ENCODE data around the gene USP34. TPM values are rescaled to one million over a fixed set of nuclear protein-coding genes. Genes with fewer than 3 reads are reported as not detected.

The USP34 gene
- total RNA-seq, 4 donors from 2014 or later, result 120 to 210 (median 157) TPM

DNA sequence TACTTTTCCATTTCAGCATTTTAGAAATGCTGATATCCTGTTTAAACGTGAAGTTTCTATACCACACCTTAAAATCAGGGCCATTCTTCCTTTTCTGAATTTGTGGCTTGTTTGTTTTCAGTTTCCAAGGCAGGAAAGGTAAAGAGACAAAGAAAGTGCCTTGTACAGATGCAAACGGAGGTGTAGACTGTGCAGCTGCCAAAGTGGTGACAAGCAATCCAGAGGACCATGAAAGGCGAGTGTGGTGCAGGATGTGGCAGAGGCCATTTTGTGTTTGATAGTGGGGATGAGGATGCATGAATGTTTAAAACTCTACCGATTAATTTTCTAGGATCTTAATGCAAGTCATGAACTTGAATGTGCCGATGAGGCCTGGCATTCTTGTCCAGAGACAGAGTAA lies 308.2 kb downstream of the USP34 start:
- H3K27ac ChIP-seq, result no peak overlapping the region
- ATAC-seq, result no peak
- no peaks in the 10 kb centered on the region for H3K9me3 ChIP-seq
- WGBS, 2 donors (ENCODE audit: low coverage in 1 of 2), result 74 to 82% methylated on average over 4 to 5 of the region's 5 CpGs
- H3K27me3 ChIP-seq, result no peaks in the 10 kb centered on the region
- H3K4me1 ChIP-seq, result no peaks in the 10 kb centered on the region
- TF ChIP-seq POLR2AphosphoS5 (IDR thresholded peaks at IDR 0.05), result no peak
- TF ChIP-seq POLR2A (IDR thresholded peaks at IDR 0.05), result no peak
- TF ChIP-seq, protein P1, sequence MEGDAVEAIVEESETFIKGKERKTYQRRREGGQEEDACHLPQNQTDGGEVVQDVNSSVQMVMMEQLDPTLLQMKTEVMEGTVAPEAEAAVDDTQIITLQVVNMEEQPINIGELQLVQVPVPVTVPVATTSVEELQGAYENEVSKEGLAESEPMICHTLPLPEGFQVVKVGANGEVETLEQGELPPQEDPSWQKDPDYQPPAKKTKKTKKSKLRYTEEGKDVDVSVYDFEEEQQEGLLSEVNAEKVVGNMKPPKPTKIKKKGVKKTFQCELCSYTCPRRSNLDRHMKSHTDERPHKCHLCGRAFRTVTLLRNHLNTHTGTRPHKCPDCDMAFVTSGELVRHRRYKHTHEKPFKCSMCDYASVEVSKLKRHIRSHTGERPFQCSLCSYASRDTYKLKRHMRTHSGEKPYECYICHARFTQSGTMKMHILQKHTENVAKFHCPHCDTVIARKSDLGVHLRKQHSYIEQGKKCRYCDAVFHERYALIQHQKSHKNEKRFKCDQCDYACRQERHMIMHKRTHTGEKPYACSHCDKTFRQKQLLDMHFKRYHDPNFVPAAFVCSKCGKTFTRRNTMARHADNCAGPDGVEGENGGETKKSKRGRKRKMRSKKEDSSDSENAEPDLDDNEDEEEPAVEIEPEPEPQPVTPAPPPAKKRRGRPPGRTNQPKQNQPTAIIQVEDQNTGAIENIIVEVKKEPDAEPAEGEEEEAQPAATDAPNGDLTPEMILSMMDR (IDR thresholded peaks at IDR 0.05), result no peak
- TF ChIP-seq EP300 (IDR thresholded peaks at IDR 0.05), result no peak
- peaks cover 0 to 86% of the 10 kb centered on the region in 2 donors for H3K36me3 ChIP-seq
- no peak overlapping the region for H3K4me3 ChIP-seq

- TF ChIP-seq EP300 (IDR thresholded peaks at IDR 0.05) (no peak), POLR2AphosphoS5 (IDR thresholded peaks at IDR 0.05) (no peak), POLR2A (IDR thresholded peaks at IDR 0.05) (no peak)
- TF ChIP-seq, protein P1 (IDR thresholded peaks at IDR 0.05), result no peak
- H3K36me3 ChIP-seq, result peaks cover 0 to 86% of the 10 kb centered on the region in 2 donors
- H3K27me3 ChIP-seq, result no peaks in the 10 kb centered on the region
- no peaks in the 10 kb centered on the region for H3K4me1 ChIP-seq
- no peak within 1 kb of the TSS for H3K27ac ChIP-seq
- no peak for ATAC-seq
- H3K4me3 ChIP-seq, result no peak within 1 kb of the TSS
- no peaks in the 10 kb centered on the region for H3K9me3 ChIP-seq
- 97% methylated on average over 3 of the region's 5 CpGs; no CpG with 5 or more reads in 1 of the 2 donors for WGBS, 2 donors (ENCODE audit: low coverage in 1 of 2)
Observed at GRCh38 chr2:61161888-61162287, 309.0 kb downstream of the USP34 start, which contains the start of gene C2orf74. TSS of gene C2orf74 (plus strand) at chr2:61162188. CDS start at chr2:61162515, 327 bp downstream.

DNA sequence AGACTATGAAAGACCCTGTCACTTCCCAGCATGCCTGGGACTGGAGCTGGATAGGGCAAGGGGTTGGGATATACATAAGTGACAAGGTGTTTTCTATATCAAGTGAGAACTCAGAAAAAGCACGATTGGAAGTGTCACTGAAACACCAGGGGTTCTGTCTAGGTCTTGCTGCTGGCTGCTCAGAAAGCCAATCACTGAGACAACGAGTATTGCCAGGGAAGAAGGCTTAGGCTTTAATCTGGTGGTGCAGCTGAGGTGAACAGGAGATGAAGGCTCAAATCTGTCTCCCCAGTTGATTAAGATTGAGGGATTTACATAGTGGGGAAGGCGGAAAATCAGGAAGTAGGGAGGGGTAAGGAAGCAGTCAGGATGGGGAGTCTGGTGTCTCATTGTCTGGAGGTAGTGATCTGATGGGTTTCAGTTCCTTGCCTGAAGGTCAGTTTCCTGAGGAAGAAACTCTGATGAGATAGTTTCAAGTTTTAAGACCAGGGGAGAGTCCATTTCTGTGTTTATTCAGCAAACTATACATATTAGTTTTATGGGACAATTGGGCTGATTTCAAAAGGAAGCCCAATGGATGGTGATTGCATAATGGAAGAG lies 312.4 kb downstream of the USP34 start:
- no peaks in the 10 kb centered on the region for H3K9me3 ChIP-seq
- H3K27me3 ChIP-seq, result no peaks in the 10 kb centered on the region
- H3K4me1 ChIP-seq, result no peaks in the 10 kb centered on the region
- H3K36me3 ChIP-seq, result peaks cover 0 to 52% of the 10 kb centered on the region in 2 donors
- no peak for ATAC-seq
- H3K27ac ChIP-seq, result no peak overlapping the region
- TF ChIP-seq, protein P1 (IDR thresholded peaks at IDR 0.05), result no peak
- TF ChIP-seq POLR2AphosphoS5 (IDR thresholded peaks at IDR 0.05), result no peak
- TF ChIP-seq EP300 (IDR thresholded peaks at IDR 0.05), result no peak
- TF ChIP-seq POLR2A (IDR thresholded peaks at IDR 0.05), result no peak
- 63 to 74% methylated on average over 2 to 3 of the region's 3 CpGs for WGBS, 2 donors (ENCODE audit: low coverage in 1 of 2)
- H3K4me3 ChIP-seq, result no peak overlapping the region

- Histone ChIP-seq H3K27me3 (no peaks in the 10 kb centered on the region), H3K36me3 (peaks cover 0 to 42% of the 10 kb centered on the region in 2 donors), H3K9me3 (no peaks in the 10 kb centered on the region), H3K4me3 (no peak overlapping the region), H3K4me1 (no peaks in the 10 kb centered on the region), H3K27ac (no peak overlapping the region)
- no peak for TF ChIP-seq POLR2AphosphoS5 (IDR thresholded peaks at IDR 0.05)
- TF ChIP-seq EP300 (IDR thresholded peaks at IDR 0.05), result no peak
- TF ChIP-seq, protein P1 (IDR thresholded peaks at IDR 0.05), result no peak
- TF ChIP-seq POLR2A (IDR thresholded peaks at IDR 0.05), result no peak
- no peak for ATAC-seq
- 90% methylated on average over 1 of the region's 5 CpGs; no CpG with 5 or more reads in 1 of the 2 donors for WGBS, 2 donors (ENCODE audit: low coverage in 1 of 2)
Observed at GRCh38 chr2:61157371-61158003, 313.4 kb downstream of the USP34 start.

- no peak overlapping the region for H3K27ac ChIP-seq
- WGBS, 2 donors (ENCODE audit: low coverage in 1 of 2), result 100% methylated on average over 1 of the region's 1 CpG; no CpG with 5 or more reads in 1 of the 2 donors
- no peaks in the 10 kb centered on the region for H3K4me1 ChIP-seq
- H3K9me3 ChIP-seq, result no peaks in the 10 kb centered on the region
- H3K27me3 ChIP-seq, result no peaks in the 10 kb centered on the region
- TF ChIP-seq EP300 (IDR thresholded peaks at IDR 0.05) (no peak), POLR2A (IDR thresholded peaks at IDR 0.05) (no peak), POLR2AphosphoS5 (IDR thresholded peaks at IDR 0.05) (no peak)
- TF ChIP-seq, protein P1 (IDR thresholded peaks at IDR 0.05), result no peak
- no peak overlapping the region for H3K4me3 ChIP-seq
- H3K36me3 ChIP-seq, result peaks cover 0 to 41% of the 10 kb centered on the region in 2 donors
- no peak for ATAC-seq
Observed at GRCh38 chr2:61151436-61151835, 319.5 kb downstream of the USP34 start.

Measured in gastroesophageal sphincter (tissue), 4 donors.